GM21515 (cell line): ENCODE results near the gene MRPL57.
A peak's percentile ranks its signal among the peaks of the same experiment; 100 is the strongest.
"Not testable (repeated sequence)": the region's sequence is repeated elsewhere in the genome, so short reads cannot be mapped to it uniquely, and the experiment has no call there.

Source experiments
- ATAC-seq: cut with Tn5 transposase; IDR thresholded peaks from one replicate; pipeline ENCODE4 v1.9.1; 2021; ENCODE audit not compliant: unreplicated experiment

Gene MRPL57

DNA sequence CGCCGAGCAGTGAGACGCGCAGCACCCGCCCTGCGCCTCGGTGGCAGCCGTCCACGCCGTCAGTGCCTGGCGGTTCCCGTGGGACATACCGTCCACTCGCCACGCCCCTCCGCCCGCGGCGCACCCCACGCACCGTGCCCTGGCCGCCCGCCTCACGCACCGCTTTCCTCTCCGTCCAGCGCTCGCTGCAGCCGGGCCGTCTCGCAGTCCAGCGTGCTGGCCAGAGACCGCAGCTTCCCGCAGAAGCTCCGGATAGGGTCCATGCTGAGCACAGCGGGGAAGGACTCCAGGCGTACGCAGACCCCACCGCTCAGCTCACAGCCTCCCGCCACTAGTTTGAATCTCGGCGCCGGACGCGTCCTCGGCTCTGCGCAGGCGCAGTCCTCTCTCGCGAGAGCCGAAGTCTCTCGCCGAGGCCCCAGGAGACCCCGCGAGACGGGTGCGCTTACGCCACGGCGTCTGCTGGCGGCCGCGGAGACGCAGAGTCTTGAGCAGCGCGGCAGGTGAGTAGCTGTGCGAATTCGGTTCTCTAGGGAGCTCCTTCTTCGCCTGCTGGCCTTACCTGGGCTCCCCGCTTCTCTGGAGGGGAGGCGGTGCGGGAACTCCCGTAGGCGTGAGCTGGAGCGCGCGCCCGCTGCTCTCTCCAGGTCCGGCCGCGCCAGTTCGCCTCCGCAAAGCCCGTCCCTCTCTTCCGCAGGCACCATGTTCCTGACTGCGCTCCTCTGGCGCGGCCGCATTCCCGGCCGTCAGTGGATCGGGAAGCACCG is at the start of gene MRPL57, which contains the start of gene SKA3:
MRPL57 (plus strand) TSS at position 444 of the 767 bp plus-strand sequence; CDS start at position 703, 259 bp downstream.
SKA3 (minus strand) TSS at position 338 of the 767 bp plus-strand sequence; CDS start at position 263, 75 bp downstream.
- peak; percentile 94 for ATAC-seq

DNA sequence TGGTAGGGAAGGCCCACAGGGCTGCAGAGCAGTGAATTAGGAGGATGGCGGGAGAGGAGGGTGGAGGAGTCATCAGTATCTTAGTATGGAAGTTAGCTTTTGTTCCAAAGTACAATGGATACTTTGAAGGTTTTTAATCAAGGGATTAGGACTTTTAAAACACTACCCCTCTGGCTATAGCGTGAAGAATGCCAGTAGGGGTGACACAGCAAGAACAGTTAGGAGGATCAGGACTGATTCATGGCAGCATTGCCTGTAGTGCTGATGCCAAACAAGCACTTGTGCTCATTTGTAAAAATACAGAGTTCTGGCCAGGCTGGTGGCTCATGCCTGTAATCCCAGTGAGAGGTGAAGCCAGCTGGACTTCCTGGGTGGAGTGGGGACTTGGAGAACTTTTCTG is 46.3 kb upstream of the MRPL57 start:
- ATAC-seq, result no peak

DNA sequence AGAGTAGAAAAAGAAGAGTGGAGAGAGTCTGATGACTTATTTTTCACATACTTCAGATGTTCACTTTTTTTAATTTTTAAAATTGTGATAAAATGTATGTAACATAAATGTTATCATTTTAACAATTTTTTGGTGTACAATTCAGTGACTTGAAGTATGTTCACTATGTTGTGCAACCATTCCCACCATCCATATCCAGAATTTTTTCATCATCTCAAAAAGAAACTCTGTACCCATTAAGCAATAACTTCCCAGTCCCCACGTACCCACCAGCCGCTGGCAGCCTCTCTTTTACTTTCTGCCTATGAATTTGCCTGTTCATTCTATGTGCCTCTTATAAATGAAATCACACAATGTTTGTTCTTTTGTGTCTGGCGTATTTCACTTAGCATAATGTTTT is 43.4 kb upstream of the MRPL57 start:
- no peak for ATAC-seq

DNA sequence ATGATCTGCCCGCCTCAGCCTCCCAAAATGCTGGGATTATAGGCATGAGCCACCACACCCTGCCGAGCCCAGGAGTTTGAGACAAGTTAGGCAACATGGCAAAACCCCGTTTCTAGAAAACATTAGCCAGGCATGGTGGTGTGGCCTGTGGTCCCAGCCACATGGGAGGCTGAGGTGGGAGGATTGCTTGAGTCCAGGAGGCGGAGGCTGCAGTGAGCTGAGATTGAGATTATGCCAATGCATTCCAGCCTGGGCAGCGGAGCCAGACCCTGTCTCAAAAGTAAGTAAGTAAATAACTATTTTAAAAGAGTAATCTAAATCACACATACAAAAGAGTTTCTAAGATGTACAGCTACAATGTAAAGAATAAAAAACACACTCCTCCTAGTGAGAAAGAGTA is 42.0 kb upstream of the MRPL57 start:
- no peak for ATAC-seq

DNA sequence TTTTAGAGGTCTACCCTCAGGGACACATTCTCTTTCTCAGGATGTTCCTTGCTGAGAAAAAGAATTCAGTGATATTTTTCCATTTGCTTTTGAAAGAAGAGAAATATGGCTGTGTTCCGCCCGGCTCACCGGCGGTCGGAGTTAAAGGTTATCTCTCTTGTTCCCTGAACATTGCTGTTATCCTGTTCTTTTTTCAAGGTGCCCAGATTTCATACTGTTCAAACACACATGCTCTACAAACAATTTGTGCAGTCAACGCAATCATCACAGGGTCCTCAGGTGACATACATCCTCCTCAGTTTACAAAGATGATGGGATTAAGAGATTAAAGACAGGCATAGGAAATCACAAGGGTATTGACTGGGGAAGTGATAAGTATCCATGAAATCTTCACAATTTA is 40.6 kb upstream of the MRPL57 start:
- ATAC-seq, result not testable (repeated sequence)

DNA sequence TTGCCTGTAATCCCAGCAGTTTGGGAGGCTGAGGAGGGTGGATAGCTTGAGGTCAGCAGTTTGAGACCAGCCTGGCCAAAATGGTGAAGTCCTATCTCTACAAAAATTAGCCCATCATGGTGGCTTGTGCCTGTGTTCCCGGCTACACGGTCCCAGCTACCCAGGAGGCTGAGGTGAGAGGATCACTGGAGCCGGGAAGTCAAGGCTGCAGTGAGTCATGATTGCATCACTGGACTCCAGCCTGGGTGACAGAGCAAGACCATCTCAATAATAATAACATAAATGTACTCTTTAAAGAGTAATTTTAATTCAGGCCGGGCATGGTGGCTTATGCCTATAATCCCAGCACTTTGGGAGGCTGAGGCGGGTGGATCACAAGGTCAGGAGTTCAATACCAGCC is 38.8 kb upstream of the MRPL57 start:
- no peak for ATAC-seq

DNA sequence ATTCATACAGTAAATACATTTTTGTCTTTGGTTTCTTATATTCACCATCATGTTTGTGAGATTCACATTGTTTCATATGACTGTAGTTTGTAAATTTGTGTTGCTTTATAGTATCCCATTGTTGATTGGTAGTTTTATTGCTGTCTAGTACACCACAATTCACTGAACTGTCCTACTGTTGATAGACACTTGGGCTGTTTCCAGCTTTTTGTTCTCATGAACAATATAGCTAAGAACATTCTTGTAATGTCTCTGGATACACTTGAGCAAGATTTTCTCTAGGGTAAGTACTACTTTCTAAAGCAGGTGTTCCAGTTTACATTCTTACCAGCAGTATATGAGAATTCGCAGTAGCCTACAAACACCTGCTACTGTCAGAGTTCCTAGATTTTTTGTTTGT is 37.9 kb upstream of the MRPL57 start:
- ATAC-seq, result no peak

DNA sequence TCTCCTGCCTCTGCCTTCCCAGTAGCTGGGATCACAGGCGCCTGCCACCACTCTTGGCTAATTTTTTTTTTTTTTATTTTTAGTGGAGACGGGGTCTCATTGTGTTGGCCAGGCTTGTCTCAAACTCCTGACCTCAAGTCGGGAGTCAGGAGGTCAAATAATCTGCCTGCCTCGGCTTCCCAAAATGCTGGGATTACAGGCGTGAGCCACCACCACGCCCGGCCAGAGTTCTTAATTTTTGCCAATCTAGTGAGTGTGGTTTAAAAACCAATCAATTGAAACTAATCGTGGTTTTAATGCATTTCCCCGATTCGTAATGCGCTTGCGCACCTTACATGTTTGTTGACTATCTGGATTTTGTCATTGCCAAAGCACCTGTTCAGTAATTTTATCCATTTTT is 37.1 kb upstream of the MRPL57 start:
- no peak for ATAC-seq

DNA sequence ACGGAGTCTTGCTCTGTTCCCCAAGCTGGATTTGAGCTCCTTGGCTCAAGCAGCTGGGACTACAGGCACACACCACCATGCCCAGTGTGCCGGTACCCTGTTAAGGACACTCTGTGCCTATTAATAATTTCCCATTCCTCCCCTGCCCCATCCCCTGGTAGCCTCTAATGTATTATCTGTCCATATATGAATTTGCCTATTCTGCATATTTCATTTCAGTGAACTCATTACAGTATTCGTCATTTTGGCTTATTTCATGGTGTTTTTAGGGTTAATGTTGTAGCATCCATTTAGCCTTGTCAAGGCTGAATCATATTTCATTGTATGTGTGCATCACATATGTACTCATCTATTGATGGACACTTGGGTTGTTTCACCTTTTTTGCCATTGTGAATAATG is 33.7 kb upstream of the MRPL57 start:
- no peak for ATAC-seq

DNA sequence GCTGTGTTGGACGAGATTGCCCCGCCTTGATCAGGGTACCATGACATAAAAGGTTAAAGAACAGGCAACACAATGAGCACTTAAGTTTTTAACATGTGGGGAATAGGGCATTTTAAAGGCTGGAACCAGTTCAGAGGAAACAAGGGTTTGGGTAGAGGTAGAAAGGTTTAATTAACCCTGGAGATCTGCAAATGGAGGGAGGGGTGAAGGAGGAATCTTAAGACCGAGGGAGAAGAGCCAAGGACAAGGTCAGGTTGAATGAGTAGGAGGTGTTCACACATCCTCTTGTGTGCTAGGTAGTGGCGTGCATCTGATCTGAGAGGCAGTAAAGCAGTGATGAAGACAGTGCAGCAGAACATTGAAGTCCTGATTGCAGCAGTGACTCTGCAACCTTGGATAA is 28.6 kb upstream of the MRPL57 start:
- no peak for ATAC-seq

DNA sequence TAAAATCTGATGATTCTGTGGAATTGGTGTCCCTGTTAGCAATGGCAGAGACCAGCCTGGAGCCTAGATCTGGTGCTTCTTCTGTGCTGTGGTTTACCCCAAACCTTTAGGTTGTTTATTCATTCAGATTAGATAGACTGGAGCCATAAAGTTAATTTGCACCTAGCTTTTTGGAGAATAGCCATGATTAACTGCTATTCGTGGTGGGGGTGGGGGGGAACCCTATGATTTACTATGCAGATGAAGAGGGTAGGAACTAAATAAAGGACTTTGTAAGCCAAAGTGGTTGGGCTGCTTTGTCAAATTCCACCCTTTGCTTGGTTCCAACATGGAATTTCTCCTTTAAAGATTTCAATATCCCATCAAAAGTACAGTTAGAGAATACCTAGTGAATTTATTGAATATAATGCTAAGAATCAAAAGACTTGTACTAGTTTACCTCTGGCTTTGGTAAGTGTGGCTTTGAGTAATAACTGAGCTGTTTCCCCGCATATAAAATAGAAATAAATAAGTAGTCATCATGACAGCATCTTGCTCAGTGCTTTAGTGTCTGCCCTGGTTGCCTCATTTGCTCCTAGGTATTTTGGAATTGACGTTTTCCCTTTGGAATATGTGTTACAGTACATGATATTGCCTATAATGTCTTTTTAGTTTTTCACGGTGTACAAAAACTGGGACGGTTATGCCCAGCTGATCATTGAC is 27.8 kb upstream of the MRPL57 start:
- no peak for ATAC-seq

DNA sequence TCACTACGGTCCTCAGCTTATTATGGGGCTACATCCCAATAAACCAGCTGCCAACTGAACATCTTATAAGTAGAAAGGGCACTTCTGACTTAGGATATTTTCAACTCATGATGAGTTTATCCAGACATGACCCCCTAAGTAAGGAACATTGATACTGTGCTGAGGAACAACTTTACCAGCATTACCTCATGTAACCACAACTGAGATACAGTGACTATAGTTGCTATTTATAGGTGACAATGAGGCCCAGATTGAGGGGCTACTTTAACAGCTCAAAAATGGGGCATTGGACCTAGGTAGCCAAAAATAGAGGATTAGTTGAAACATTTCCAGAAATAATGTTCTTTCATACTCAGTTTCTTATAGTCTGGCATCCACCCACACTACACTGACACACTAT is 26.9 kb upstream of the MRPL57 start:
- no peak for ATAC-seq

DNA sequence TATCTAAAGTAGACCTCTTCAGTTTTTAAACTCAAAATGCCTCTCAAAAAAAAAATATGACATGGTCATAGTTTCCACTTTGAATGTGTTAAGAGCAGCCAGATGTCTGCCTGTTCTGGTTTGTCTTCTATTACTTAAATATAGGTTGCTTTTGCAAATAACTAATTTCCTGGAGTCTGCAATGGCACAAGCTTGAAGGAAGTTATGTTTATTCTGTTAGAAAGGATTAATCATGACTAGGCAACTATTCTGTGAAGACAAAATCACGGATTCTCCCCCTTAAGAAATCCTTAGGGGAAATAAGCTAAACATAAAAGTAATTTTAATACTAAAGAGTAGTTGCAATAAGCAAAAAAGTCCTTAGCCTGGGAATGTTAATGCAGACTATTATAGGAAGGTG is 26.4 kb upstream of the MRPL57 start:
- ATAC-seq, result no peak

DNA sequence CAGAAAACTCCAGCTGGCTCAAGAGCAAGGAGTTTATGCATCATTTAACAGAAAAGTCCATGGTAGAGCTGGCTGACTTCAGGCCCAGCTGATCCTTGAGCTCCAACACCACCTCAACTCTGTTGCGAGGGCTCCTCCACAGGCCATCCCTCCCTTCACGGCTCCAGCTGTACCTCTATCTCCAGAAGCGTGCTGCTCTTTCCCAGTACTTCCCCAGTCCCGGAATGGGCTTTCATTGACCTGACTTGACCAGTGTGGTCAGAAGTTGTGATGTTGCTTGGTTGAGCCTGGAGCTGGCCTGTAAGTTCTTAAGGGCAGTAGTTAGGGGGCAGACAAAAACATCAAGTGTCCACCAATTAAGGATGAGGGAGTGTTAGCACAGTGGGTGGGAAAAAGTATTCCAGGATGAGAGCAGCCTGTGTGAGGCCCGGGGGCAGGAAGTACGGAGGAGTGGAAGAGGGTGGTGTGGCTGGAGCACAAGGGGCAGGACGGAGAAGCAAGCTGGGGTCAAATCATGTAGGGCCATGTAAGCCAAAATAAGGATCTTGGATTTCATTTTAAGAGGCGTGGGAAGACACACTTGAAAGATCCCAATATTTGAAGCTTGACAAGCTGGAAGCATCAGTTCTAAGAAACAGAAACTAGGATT is 24.1 kb upstream of the MRPL57 start:
- no peak for ATAC-seq

DNA sequence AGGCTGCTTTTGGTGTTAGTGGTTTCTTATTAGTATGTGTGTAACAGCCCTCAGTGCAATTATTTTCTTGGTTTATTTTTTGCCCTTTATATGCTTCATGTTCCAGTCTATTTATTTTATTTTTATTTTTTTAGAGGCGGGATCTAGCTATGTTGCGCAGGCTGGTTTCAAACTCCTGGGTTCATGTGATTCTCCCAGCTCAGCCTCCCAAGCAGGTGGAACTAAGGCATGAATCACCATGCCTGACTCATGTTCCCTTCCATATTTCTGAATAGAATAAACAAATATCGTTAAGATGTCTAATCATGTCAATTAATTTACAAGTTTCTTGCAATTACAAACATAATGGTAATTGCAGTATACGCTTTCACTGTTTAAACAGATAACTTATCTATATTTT is 11.8 kb upstream of the MRPL57 start:
- ATAC-seq, result no peak

DNA sequence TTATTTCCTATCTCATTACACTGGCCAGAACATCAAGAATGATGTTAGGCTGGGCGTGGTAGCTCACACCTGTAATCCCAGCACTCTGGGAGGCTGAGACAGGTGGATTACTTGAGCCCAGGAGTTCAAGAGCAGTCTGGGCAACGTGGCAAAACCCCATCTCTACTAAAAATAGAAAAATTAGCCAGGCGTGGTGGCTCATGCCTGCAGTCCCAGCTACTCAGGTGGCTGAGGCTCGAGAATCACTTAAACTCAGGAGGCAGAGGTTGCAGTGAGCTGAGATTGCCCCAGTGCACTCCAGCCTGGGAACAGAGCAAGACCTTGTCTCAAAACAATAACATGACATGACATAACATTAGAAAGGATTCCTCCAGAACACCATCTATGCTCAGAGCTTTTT is 10.9 kb upstream of the MRPL57 start:
- not testable (repeated sequence) for ATAC-seq

DNA sequence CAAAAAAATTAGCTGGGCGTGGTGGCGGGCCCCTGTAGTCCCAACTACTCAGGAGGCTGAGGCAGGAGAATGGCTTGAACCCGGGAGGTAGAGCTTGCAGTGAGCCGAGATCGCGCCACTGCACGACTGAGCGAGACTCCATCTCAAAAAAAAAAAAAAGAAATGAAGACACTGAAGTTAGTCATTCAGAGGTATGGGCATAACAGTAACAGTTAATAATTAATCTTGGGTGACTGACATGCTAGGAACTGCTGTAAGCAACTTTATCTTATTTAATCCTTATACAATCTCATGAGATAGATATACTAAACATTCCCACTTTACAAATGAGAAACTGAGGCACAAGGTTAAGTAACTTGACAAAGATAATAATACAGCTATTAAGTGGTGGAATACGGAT is 5.0 kb upstream of the MRPL57 start:
- no peak for ATAC-seq

DNA sequence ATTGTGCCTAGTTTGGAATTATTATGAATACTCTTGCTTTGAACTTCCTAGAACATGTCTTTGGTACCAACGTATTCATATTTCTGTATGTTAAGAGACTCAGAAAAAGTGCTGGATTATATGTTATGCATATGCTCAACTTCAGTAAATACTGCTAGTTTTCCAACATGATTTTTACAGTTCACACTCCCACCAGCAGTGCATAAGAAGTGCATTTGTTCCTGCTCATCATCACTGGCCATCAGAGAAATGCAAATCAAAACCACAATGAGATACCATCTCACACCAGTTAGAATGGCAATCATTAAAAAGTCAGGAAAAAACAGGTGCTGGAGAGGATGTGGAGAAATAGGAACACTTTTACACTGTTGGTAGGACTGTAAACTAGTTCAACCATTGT is 2.7 kb upstream of the MRPL57 start:
- ATAC-seq, result not testable (repeated sequence)

DNA sequence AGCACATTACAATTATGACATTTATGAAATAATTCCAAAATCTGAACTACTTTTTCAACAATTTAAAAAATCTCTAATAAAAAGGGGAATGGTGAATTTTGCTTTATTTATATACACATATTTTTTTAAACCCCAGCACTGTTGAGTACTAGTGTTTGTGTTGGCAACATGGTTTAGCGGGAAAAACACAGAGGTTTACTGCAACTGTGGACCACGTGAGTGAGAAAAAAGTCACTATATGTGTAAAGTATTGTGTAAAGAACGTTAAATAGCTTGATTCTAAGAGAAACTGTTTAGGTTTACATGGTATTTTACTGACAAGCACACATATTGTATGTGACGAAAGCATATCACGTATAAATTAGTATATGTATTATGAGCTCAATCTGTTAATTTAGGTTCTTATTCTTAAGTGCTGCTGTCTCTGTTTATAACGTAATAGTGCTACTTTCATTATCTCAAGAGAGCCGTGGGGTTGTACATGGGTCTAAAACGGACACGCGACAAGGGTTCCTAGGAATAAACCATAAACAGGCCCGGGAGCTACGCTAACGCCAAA is 723 bp upstream of the MRPL57 start:
- ATAC-seq, result no peak

DNA sequence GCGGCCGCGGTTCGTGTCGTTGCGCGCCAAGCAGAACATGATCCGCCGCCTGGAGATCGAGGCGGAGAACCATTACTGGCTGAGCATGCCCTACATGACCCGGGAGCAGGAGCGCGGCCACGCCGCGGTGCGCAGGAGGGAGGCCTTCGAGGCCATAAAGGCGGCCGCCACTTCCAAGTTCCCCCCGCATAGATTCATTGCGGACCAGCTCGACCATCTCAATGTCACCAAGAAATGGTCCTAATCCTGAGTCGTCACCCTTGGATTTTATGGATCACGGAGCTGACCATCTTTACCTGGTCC is 475 bp downstream of the MRPL57 start:
- ATAC-seq, result peak; percentile 27

DNA sequence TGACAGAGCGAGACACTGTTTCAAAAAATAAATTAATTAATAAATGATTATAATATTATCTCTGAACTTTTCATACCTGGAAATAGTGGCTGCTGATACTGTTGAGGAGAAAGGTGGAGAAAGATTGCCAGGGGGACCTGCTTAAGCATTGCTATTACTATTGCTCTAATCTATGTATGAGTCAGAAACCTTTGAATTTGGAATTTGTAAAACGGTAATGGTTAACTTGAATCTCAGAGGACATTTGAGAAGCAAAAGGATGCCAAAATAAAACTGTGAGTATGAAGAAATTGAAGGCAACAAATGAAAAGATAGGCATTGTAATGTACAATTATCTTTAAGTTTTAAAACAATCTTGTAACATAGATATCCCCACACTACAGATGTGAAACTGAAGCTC is 5.2 kb downstream of the MRPL57 start:
- ATAC-seq, result no peak

DNA sequence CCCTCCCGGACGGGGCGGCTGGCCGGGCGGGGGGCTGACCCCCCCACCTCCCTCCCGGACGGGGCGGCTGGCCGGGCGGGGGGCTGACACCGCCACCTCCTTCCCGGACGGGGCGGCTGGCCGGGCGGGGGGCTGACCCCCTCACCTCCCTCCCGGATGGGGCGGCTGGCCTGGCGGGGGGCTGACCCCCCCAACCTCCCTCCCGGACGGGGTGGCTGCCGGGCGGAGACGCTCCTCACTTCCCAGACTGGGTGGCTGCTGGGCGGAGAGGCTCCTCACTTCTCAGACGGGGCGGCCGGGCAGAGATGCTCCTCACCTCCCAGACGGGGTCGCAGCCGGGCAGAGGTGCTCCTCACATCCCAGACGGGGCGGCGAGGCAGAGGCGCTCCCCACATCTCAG is 10.0 kb downstream of the MRPL57 start:
- ATAC-seq, result not testable (repeated sequence)
